Astrocyte (in vitro differentiated cells and primary cell): ENCODE measurements around the gene GPRIN1. TPM values are rescaled to one million over a fixed set of nuclear protein-coding genes. Genes with fewer than 3 reads are reported as not detected.

ENCODE experiments used
- DNase-seq: peaks from one replicate; pipeline ENCODE4 v3.0.0-alpha.2; 2010; ENCODE audit warnings: low read depth
- FAIRE-seq: peaks from 2 replicates; lab custom pipeline; 2011; peaks lifted over from hg19 to GRCh38; lab: Jason Lieb, UNC
- H2AFZ ChIP-seq: 2 replicates; pipeline ENCODE4 v1.6.0; 2012; ENCODE audit warnings: low read depth, low read length, inconsistent platforms
- H3K27ac ChIP-seq: 2 replicates; pipeline ENCODE4 v1.5.1; 2011; ENCODE audit warnings: low read depth, low read length, inconsistent platforms
- H3K27me3 ChIP-seq: 2 replicates; pipeline ENCODE4 v1.6.0; 2011; ENCODE audit warnings: low read length, inconsistent platforms; ENCODE audit not compliant: insufficient read depth
- H3K36me3 ChIP-seq: 2 replicates; pipeline ENCODE4 v1.5.1; 2011; ENCODE audit warnings: low read length, inconsistent platforms; ENCODE audit not compliant: insufficient read depth
- H3K4me1 ChIP-seq: 2 replicates; pipeline ENCODE4 v1.5.1; 2011; ENCODE audit warnings: low read length, inconsistent platforms; ENCODE audit not compliant: insufficient read depth
- H3K4me2 ChIP-seq: 2 replicates; pipeline ENCODE4 v1.6.0; 2012; ENCODE audit warnings: low read length, inconsistent platforms
- H3K4me3 ChIP-seq: 2 replicates; pipeline ENCODE4 v1.5.1; 2011; ENCODE audit warnings: low read depth, mild to moderate bottlenecking, low read length, inconsistent platforms; ENCODE audit not compliant: insufficient read depth
- H3K79me2 ChIP-seq: 2 replicates; pipeline ENCODE4 v1.6.0; 2012; ENCODE audit warnings: mild to moderate bottlenecking, low read length, inconsistent platforms; ENCODE audit not compliant: insufficient read depth
- H3K9ac ChIP-seq: 2 replicates; pipeline ENCODE4 v1.6.0; 2012; ENCODE audit warnings: mild to moderate bottlenecking, low read length, inconsistent platforms
- H3K9me3 ChIP-seq: 2 replicates; pipeline ENCODE4 v1.5.1; 2012; ENCODE audit warnings: low read depth, mild to moderate bottlenecking, low read length, inconsistent platforms; ENCODE audit not compliant: insufficient read depth
- H4K20me1 ChIP-seq: 2 replicates; pipeline ENCODE4 v1.6.0; 2012; ENCODE audit warnings: low read length, inconsistent platforms; ENCODE audit not compliant: insufficient read depth
- H3K27ac Mint-ChIP-seq: one replicate; pipeline ENCODE4 v1.8.0; 2021; ENCODE audit warnings: mild to moderate bottlenecking, mixed read lengths; ENCODE audit not compliant: unreplicated experiment
- H3K27me3 Mint-ChIP-seq: one replicate; pipeline ENCODE4 v1.8.0; 2021; ENCODE audit warnings: low read depth, mixed read lengths; ENCODE audit not compliant: unreplicated experiment
- H3K36me3 Mint-ChIP-seq: one replicate; pipeline ENCODE4 v1.8.0; 2021; ENCODE audit warnings: low read depth, mixed read lengths; ENCODE audit not compliant: unreplicated experiment
- H3K4me1 Mint-ChIP-seq: one replicate; pipeline ENCODE4 v1.8.0; 2021; ENCODE audit warnings: low read depth, mixed read lengths; ENCODE audit not compliant: unreplicated experiment
- H3K4me3 Mint-ChIP-seq: one replicate; pipeline ENCODE4 v1.8.0; 2021; ENCODE audit warnings: mild to moderate bottlenecking, moderate library complexity, mixed read lengths; ENCODE audit not compliant: unreplicated experiment
- H3K9me3 Mint-ChIP-seq: one replicate; pipeline ENCODE4 v1.8.0; 2021; ENCODE audit warnings: mild to moderate bottlenecking, mixed read lengths; ENCODE audit not compliant: unreplicated experiment
- CTCF ChIP-seq: IDR thresholded peaks from 2 replicates; pipeline ENCODE4 v1.5.1; 2011; ENCODE audit warnings: low read depth, mild to moderate bottlenecking, inconsistent platforms, low read length, moderate library complexity; ENCODE audit not compliant: insufficient read depth
- EZH2 ChIP-seq: IDR thresholded peaks from 2 replicates; pipeline ENCODE4 v1.6.1; 2012; ENCODE audit warnings: mild to moderate bottlenecking, low read length, inconsistent platforms; ENCODE audit not compliant: insufficient read depth
- total RNA-seq: library from RNA; stranded (reverse); gene quantifications from 2 replicates; pipeline ENCODE4 v1.2.1, GENCODE V29; 2021

The GPRIN1 gene
- total RNA-seq, 1 donor from 2014 or later = 6.8 TPM

GRCh38 chr5:176653401-176654385 is 43.7 kb upstream of the GPRIN1 start:
- H3K4me2 ChIP-seq = peak overlapping the region; percentile 45
- DNase-seq = no peak

GRCh38 chr5:176652136-176652535 is 42.2 kb upstream of the GPRIN1 start:
- peaks cover 17% of the 10 kb centered on the region for H3K4me1 Mint-ChIP-seq
- Histone ChIP-seq H3K9ac (no peak overlapping the region), H4K20me1 (peaks cover 64% of the 10 kb centered on the region)

More at GRCh38 chr5:176653401-176654385, 43.7 kb upstream of the GPRIN1 start:
- Histone ChIP-seq H3K9me3 (no peaks in the 10 kb centered on the region), H4K20me1 (peaks cover 72% of the 10 kb centered on the region), H2AFZ (no peak overlapping the region), H3K79me2 (peaks cover 26% of the 10 kb centered on the region), H3K4me3 (no peak overlapping the region), H3K36me3 (no peaks in the 10 kb centered on the region), H3K4me1 (peaks cover 16% of the 10 kb centered on the region), H3K27ac (no peak overlapping the region), H3K9ac (no peak overlapping the region), H3K27me3 (no peaks in the 10 kb centered on the region)
- FAIRE-seq = no peak
- H3K4me1 Mint-ChIP-seq = peaks cover 23% of the 10 kb centered on the region
- H3K4me3 Mint-ChIP-seq = peak overlapping the region; percentile 51
- H3K36me3 Mint-ChIP-seq = peaks cover 13% of the 10 kb centered on the region
- peak overlapping the region; percentile 1 for H3K27ac Mint-ChIP-seq
- TF ChIP-seq EZH2 (no peak), CTCF (no peak)
- no peaks in the 10 kb centered on the region for H3K9me3 Mint-ChIP-seq
- no peaks in the 10 kb centered on the region for H3K27me3 Mint-ChIP-seq

More at GRCh38 chr5:176652136-176652535, 42.2 kb upstream of the GPRIN1 start:
- FAIRE-seq = no peak
- H3K27ac ChIP-seq = no peak overlapping the region
- H3K4me3 ChIP-seq = no peak overlapping the region
- no peaks in the 10 kb centered on the region for H3K27me3 ChIP-seq
- Mint-ChIP-seq H3K27me3 (no peaks in the 10 kb centered on the region), H3K36me3 (peaks cover 5% of the 10 kb centered on the region), H3K27ac (no peak overlapping the region), H3K4me3 (no peak overlapping the region), H3K9me3 (no peaks in the 10 kb centered on the region)
- H3K4me1 ChIP-seq = peaks cover 24% of the 10 kb centered on the region
- no peaks in the 10 kb centered on the region for H3K36me3 ChIP-seq
- H3K9me3 ChIP-seq = no peaks in the 10 kb centered on the region
- H3K79me2 ChIP-seq = peaks cover 38% of the 10 kb centered on the region
- no peak overlapping the region for H3K4me2 ChIP-seq
- H2AFZ ChIP-seq = no peak overlapping the region
- no peak for TF ChIP-seq EZH2
- no peak for TF ChIP-seq CTCF
- DNase-seq = no peak
